Medulla oblongata (tissue), 1 donor: ENCODE data around the gene GET4.
A peak's percentile ranks its signal among the peaks of the same experiment; 100 is the strongest.
"Not testable (repeated sequence)": the region's sequence is repeated elsewhere in the genome, so short reads cannot be mapped to it uniquely, and the experiment has no call there.

ENCODE experiments used
- DNase-seq: peaks from one replicate; pipeline ENCODE4 v3.0.0-alpha.2; 2015; ENCODE audit errors: extremely low spot score

GET4 gene

GRCh38 chr7:871900-872537, 4.3 kb upstream of the GET4 start:
- no peak for DNase-seq

DNA sequence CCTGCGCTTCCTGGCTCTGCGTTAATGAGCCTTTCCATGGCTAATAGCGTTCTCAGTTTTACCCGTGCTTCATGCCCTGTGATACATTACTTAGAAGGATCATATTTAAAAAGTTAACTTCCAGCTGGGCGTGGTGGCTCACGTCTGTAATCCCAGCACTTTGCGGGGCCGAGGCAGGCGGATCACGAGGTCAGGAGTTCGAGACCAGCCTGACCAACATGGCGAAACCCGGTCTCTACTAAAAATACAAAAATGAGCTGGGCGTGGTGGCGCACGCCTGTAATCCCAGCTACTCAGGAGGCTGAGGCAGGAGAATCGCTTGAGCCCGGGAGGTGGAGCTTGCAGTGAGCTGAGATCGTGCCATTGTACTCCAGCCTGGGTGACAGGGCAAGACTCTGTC, 3.7 kb upstream of the GET4 start:
- not testable (repeated sequence) for DNase-seq

- DNase-seq, result peak; percentile 94
These were observed 2.9 kb upstream of the GET4 start for GRCh38 chr7:873367-874002.

DNA sequence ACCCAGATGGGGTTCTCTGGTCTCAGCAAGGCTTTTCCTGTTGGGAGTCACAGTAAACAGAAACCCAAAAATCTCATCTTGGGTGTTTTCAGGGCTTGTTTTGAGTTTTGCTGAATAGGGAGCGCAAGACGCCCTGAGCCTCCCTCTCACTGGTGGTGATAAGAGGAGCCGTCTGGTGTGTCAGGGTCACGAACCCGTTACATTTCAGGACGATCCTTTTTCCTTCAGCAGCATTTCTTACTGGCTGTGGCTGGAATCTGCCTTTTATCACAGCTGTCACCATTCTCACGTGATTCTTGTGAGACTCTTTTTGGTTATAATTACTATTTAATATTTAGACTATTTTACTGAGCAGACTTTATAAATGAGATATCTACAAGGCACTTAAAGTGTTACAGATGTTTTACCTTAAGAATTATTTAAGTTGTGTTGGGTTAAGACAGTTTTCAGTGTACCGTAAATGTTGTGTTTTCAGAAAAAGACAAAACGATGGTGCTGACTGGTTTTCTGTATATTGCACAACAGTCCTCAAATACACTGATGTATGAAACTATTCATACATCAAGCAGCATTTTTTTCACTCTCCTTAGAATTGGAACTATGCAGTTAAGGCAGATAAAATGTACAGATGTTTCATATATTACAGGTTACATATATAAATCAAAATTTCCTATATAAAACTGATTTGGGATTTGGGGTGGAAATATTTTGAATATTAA, 2.2 kb upstream of the GET4 start:
- no peak for DNase-seq

- DNase-seq, result peak; percentile 25
These were observed 1.3 kb upstream of the GET4 start for GRCh38 chr7:875051-875450.

DNA sequence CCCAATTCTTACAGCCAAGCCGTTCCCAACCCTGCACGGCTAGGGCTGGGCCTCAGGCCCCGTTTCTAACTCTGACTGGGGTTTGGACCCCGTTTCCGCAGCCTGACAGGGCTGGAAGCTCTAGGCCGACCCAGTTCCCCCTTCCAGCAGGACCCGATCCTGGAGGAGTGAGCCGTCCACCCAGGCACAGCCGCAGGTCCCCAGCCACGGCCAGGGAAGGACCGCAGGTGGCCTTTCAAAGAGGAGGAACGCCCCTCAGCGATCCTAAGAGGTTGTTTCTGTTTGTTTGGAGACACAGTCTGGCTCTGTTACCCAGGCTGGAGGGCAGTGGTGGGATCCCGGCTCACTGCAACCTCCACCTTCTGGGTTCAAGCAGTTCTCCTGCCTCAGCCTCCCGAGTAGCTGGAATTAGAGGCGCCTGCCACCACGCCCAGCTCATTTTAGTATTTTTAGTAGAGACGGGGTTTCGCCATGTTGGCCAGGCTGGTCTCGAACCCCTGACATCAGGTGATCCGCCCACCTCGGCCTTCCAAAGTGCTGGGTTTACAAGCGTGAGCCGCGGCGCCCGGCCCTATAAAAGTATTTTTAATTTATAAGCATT, 778 bp upstream of the GET4 start:
- DNase-seq, result peak; percentile 21

DNA sequence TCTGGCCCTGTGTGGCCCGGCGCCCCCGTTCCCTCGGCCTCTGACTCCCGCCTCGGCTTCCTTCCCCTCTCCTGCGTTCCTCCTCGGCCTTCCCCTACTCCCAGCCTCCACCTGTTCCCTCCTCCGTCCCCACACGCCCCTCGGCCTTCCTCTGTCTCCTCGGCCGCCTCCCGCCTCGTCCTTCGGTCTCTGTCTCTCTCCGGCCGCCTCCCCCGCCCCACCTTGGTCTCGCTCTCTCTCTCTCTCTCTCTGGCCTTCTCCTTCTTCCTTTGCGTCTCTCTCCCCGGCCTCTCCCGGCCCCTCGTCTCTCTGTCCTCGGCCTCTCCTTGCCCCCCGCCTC, 588 bp downstream of the GET4 start:
- no peak for DNase-seq

DNA sequence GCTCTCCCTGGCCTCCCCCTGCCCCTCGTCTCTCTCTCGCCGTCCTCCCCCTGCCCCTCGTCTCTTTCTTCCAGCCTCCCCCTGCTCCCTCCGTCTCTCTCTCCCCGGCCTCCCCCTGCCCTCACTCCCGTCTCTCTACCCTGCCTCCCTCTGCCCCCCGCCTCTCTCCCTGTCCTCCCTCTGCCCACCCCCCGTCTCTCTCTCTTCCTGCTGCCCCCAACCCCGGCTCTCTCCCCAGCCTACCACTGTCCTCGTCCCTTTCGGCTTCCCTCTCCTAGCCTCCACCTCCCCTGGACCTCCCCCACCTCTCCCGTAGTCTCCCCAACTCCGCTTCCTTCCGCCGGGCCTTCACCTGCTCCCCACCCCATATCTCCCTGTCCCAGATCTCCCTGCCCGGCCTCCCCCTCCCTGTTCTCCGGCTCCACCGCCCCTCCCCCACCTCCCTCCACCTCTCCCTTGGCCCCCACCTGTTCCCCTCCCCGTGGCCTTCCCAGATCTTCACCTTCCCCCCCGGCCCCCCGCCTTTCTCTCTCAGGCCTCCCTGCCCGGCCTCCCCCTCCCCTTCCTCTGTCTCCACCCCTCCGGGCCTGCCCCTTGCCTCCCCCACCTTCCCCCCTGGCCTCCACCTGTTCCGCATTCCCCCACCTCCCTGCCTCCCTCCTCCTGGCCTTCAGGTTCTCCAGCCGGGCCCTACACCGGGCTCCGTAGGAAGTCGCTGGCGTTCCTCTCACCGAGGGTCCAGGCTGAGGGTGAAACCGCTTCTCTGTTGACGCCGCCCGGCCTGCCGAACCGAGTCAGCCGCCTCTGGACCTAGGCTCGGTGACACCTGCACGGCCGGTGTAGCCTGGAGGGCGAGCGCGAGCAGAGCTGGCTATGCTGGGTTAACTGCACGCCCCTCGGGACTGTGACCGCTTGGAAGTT, 1.2 kb downstream of the GET4 start:
- no peak for DNase-seq

DNA sequence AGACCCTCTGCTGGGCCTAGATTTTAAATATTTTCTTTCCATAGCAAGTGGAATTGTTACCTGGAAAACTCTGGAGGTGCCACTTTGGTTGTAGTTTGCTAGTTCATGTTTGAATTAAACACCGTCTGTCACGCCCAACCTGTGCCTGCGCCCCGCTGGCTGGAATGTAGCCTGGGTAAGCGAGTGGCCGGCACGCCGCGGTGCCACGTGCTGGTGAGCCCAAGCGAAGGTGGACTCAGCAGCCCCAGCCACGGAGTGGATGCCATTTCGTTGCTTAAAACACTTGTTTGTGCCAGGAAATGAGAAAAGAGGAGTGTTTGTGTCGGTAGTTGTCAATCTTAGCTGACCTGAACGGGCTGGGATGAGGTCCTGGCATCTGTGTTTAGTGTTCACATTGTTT, 2.7 kb downstream of the GET4 start:
- DNase-seq, result no peak

DNA sequence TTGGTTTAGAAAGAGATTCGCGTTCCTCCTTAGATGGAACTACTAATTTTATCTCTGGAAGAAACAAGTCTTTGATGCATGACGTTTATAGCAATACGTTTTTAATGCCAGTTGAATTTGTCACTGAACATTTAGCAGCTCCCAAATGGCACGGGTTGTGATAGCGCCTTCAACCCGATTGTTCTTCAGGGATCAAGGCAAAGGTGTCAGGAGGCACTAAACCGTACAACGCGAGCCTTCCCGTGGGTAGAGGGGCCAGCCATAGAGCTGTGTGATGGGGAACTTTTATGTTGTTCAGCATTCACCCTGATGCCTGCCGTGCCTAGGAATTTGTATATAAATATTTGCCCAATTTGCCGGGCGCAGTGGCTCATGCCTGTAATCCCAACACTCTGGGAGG, 3.4 kb downstream of the GET4 start:
- no peak for DNase-seq

- no peak for DNase-seq
These were observed 4.1 kb downstream of the GET4 start for GRCh38 chr7:880450-880849.

DNA sequence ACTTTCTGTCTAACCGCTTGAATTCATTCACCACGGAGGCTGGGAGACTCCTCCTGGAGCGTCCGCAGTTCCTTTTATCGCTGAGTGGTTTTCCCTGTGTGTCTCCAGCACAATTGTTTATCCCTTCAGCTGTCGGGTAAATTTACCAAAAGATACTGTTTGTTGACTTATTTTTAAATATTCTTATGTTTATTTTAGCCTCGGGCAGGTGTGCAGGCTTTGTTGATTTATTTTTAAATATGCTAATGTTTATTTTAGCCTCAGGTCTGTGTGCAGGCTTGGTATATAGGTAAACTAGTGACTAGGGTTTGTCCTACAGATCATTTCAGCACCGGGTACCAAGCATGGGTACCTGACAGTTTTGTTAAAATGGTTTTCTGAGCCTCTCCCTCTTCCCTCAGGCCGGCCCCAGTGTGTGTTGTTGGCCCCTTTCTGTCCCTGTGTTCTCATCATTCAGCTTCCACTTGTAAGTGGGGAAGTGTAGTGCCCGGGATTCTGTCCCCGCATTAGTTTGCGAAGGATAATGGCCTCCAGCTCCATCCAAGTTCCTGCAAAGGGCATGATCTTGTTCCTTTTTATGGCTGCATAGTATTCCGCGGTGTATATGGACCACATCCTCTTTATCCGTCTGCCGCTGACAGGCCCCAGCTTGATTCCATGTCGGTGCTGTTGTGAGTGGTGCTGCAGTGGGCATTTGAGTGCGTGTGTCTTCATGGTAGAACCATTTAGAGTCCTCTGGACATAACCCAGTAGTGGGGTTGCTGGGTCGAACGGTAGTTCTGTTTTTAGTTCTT, 5.3 kb downstream of the GET4 start:
- DNase-seq, result no peak

DNA sequence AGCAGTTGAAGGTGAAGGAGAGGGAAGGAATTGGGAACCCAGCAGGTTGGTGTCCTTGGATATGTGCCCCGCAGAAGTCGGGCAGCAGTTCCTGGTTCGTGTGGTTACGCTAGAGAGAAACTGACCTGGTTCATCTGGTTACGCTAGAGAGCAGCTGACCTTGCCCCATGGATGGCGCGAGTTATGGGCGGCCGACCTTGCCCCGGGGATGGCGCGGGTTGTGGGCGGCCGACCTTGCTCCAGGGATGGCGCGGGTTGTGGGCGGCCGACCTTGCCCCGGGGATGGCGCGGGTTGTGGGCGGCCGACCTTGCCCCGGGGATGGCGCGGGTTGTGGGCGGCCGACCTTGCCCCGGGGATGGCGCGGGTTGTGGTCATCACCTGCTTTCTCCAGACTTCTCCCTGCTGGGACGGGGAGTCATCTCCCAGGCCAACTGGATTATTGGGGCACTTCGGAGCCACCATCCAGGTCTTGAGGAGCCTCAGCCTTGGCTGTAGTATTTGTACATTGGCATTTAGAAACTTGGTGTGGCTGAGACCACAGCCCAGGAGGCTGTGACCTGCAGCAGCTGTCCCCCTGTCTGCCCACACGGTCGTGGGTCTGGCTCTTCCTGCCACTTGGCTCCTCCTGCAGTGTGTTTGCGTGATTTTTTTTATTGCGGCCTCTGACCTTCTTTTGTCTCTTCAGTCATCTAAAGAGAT, 6.1 kb downstream of the GET4 start:
- no peak for DNase-seq

DNA sequence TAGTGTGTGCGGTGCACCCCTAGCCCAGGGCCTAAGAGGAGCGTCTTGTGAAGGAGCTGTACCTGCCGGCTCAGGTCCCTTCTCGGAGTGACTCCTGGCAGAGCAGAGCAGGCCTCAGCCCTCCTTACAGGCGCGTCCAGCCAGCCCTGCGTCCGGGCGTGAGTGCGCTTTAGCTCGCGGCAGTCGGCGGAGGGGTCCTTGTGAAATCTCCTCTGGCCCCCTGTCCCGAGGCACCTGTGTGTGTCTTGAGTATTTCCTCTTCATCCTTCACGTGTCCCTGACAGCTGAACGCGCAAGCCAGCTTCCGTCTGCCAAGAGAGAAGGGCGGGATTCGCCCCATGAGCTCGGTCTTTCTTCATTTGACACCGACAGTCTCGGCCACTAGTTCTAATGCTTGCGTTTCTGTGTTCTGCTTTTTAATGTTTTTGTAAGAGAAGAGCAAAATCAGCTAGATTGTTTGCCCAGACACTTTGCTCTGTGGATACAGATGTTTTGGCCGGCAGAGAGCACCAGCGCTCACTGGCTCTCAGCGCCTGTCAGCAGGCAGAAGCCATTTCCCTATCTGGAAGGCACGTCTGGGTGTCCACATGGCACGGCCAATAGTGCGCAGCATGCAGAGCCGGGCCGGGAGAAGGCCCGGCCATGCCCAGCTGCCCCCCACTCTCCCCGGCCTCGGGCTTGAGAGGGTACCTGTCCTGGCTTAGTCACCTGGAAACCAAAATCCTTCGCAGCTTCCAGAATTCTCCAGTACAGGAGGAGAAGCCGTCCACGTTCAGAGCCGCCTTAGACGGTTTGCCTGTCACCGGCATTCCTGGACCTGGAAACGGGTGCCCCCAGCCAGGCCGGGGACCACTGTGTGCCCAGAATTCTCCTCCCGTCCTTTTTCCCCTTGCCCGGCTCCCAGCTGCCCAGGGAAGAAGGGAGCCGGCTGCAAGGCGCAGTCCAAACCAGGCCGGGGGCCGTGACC, 7.0 kb downstream of the GET4 start:
- peak; percentile 49 for DNase-seq

GRCh38 chr7:884191-885003, 8.0 kb downstream of the GET4 start:
- DNase-seq, result no peak

DNA sequence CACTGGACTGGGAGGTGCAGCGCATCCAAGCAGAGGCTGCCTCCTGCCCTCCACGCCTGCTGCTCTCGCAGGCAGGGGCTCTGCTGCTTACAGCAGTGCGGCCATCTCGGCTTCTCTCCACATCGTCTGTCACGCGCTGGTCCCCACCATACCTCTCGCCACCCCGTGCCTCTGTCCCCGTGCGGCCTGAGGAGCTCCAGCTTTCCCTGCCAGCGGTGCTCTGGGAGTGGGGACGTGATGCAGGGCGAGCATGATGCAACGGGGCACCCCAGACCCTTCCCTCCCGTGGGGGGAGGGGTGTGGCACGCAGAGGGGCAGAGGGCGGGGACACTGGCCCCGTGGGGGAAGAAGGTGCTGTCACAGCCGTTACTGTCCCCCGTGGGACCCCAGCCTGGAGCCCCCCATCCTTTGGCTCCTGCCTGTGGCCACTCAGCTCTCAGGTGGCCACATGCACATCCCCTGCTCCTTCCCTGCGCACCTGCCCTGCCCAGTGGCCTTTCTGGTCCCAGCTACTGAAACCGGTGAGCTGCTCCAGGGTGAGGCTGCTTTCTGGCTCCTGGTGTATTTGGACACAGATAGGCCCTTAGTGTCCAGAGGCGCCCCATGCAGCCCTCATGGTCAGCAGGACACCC, 9.0 kb downstream of the GET4 start:
- DNase-seq, result no peak

DNA sequence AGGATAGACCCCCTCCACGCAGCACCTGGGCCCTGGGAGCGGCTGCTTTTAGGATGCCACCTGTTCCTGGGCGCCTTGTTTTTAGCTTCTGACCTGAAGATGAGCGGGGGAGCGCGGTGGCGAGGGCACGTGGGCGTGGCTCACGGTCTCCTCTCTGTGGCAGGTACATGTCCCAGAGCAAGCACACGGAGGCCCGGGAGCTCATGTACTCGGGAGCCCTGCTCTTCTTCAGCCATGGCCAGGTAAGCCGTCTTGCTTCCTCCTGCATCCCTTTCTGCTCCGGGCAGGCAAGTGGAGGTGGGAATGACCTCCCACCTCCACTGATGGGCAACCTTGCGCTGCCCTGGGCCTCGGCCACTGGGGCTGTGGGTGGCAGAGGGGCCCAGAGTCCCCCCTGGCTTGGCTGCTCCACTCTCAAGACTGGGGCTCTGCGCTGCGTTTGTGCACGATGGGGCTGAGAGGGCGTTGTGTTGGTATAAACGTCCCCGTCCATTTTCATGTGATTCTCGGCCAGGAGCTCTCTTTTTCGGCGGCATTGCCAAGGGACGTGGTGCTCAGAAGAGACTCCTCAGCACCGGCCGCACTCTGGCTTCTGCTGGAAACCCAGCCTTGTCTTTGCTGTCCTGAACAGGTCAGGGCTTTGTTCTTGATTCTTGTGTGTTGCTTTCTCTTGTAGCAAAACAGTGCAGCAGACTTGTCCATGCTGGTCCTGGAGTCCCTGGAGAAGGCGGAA, 9.7 kb downstream of the GET4 start:
- no peak for DNase-seq
